ENCODE measurements around the gene KCTD16. TPM values are rescaled to one million over a fixed set of nuclear protein-coding genes. Genes with fewer than 3 reads are reported as not detected.

KCTD16 gene
- total RNA-seq, 2 experiments from 2014 or later, result 0.19 to 0.32 TPM

GRCh38 chr5:144391044-144391443 is 220.4 kb downstream of the KCTD16 start:
- intact Hi-C loops (cut with micrococcal nuclease; ENCODE audit: unreplicated experiment), result no loop called here
- POLR2A ChIA-PET, result interaction anchor here (0.6 to 0.9 kb wide), 2 partner anchors 59 to 71 kb away, joined by 3 to 4 read pairs; no protein-coding TSS in a partner anchor
- Histone ChIP-seq H3K36me3 (ENCODE audit: insufficient read depth, low read length) (no peaks in the 10 kb centered on the region), H3K9me3 (ENCODE audit: low read length) (no peaks in the 10 kb centered on the region), H4K20me1 (ENCODE audit: insufficient read depth, low read length) (no peaks in the 10 kb centered on the region), H3K4me2 (ENCODE audit: low read length) (no peak overlapping the region), H3K27ac (ENCODE audit: low read depth, low read length, poor library complexity, severe bottlenecking) (no peak overlapping the region), H3K9me2 (ENCODE audit: insufficient read depth, low read length) (no peaks in the 10 kb centered on the region), H2AFZ (ENCODE audit: low read length) (no peak overlapping the region), H3K4me3 (ENCODE audit: low read depth, low read length, poor library complexity, severe bottlenecking) (no peak overlapping the region), H3K4me1 (ENCODE audit: insufficient read depth, low read length, poor library complexity, severe bottlenecking) (no peaks in the 10 kb centered on the region), H3K79me2 (ENCODE audit: insufficient read depth, low read depth, low read length) (no peaks in the 10 kb centered on the region)
- no TSS peak for BruUV-seq (replicated peaks)
- TF ChIP-seq EZH2phosphoT487 (IDR thresholded peaks at IDR 0.05; ENCODE audit: borderline replicate concordance, low read depth, low read length) (no peak), CTCF (conservative IDR thresholded peaks at IDR 0.05; ENCODE audit: low read length) (no peak)
- CTCF ChIA-PET (ENCODE audit: unreplicated experiment), result no interaction called here
- no peak for DNase-seq (ENCODE audit: low spot score)

- POLR2A ChIA-PET, result interaction anchor here (0.7 kb wide), 1 partner anchor 1159 kb away, joined by 8 read pairs; no protein-coding TSS in a partner anchor
- H3K27ac ChIP-seq (ENCODE audit: low read depth, low read length, poor library complexity, severe bottlenecking), result no peak overlapping the region
- DNase-seq (ENCODE audit: low spot score), result no peak
- CTCF ChIA-PET (ENCODE audit: unreplicated experiment), result no interaction called here
- no peaks in the 10 kb centered on the region for H3K36me3 ChIP-seq (ENCODE audit: insufficient read depth, low read length)
- no peaks in the 10 kb centered on the region for H3K4me1 ChIP-seq (ENCODE audit: insufficient read depth, low read length, poor library complexity, severe bottlenecking)
- TF ChIP-seq CTCF (conservative IDR thresholded peaks at IDR 0.05; ENCODE audit: low read length) (no peak), EZH2phosphoT487 (IDR thresholded peaks at IDR 0.05; ENCODE audit: borderline replicate concordance, low read depth, low read length) (no peak)
- no peak overlapping the region for H3K4me2 ChIP-seq (ENCODE audit: low read length)
- H3K9me3 ChIP-seq (ENCODE audit: low read length), result no peaks in the 10 kb centered on the region
- intact Hi-C loops (cut with micrococcal nuclease; ENCODE audit: unreplicated experiment), result no loop called here
- no peak overlapping the region for H3K4me3 ChIP-seq (ENCODE audit: low read depth, low read length, poor library complexity, severe bottlenecking)
- no TSS peak for BruUV-seq (replicated peaks)
- no peaks in the 10 kb centered on the region for H4K20me1 ChIP-seq (ENCODE audit: insufficient read depth, low read length)
- H2AFZ ChIP-seq (ENCODE audit: low read length), result no peak overlapping the region
- no peaks in the 10 kb centered on the region for H3K79me2 ChIP-seq (ENCODE audit: insufficient read depth, low read depth, low read length)
- no peaks in the 10 kb centered on the region for H3K9me2 ChIP-seq (ENCODE audit: insufficient read depth, low read length)
Observed at GRCh38 chr5:144393641-144394435, 223.2 kb downstream of the KCTD16 start.

- H3K4me2 ChIP-seq (ENCODE audit: low read length), result no peak overlapping the region
- H3K9me3 ChIP-seq (ENCODE audit: low read length), result no peaks in the 10 kb centered on the region
- H3K4me1 ChIP-seq (ENCODE audit: insufficient read depth, low read length, poor library complexity, severe bottlenecking), result no peaks in the 10 kb centered on the region
- H4K20me1 ChIP-seq (ENCODE audit: insufficient read depth, low read length), result no peaks in the 10 kb centered on the region
- no peaks in the 10 kb centered on the region for H3K79me2 ChIP-seq (ENCODE audit: insufficient read depth, low read depth, low read length)
- DNase-seq (ENCODE audit: low spot score), result no peak
- POLR2A ChIA-PET, result no interaction called here
- intact Hi-C loops (cut with micrococcal nuclease; ENCODE audit: unreplicated experiment), result no loop called here
- H3K9me2 ChIP-seq (ENCODE audit: insufficient read depth, low read length), result no peaks in the 10 kb centered on the region
- H3K27ac ChIP-seq (ENCODE audit: low read depth, low read length, poor library complexity, severe bottlenecking), result no peak overlapping the region
- no peak overlapping the region for H2AFZ ChIP-seq (ENCODE audit: low read length)
- H3K4me3 ChIP-seq (ENCODE audit: low read depth, low read length, poor library complexity, severe bottlenecking), result no peak overlapping the region
- CTCF ChIA-PET (ENCODE audit: unreplicated experiment), result no interaction called here
- no peaks in the 10 kb centered on the region for H3K36me3 ChIP-seq (ENCODE audit: insufficient read depth, low read length)
- TF ChIP-seq CTCF (conservative IDR thresholded peaks at IDR 0.05; ENCODE audit: low read length) (no peak), EZH2phosphoT487 (IDR thresholded peaks at IDR 0.05; ENCODE audit: borderline replicate concordance, low read depth, low read length) (no peak)
- BruUV-seq (replicated peaks), result no TSS peak
Observed at GRCh38 chr5:144395704-144396103, 225.0 kb downstream of the KCTD16 start.

All from OCI-LY7 (cell line).